ENCODE results near the gene TMEM30A. TPM values are rescaled to one million over a fixed set of nuclear protein-coding genes. Genes with fewer than 3 reads are reported as not detected.

TMEM30A gene
- total RNA-seq, 2 experiments from 2014 or later, result 69.7 to 70.2 TPM

GRCh38 chr6:75268121-75268987, 16.2 kb downstream of the TMEM30A start:
- Mint-ChIP-seq H3K27ac (no peak overlapping the region), H3K27me3 (no peaks in the 10 kb centered on the region), H3K36me3 (ENCODE audit: low read depth) (peaks cover 34% of the 10 kb centered on the region), H3K4me3 (no peak overlapping the region), H3K4me1 (peaks cover 38% of the 10 kb centered on the region), H3K9me3 (peaks cover 5% of the 10 kb centered on the region)
- ChIA-PET CTCF (interaction anchor here (1.0 kb wide), 1 partner anchor 10 kb away, joined by 5 read pairs; no protein-coding TSS in a partner anchor), POLR2A (no interaction called here)
- DNase-seq, result no peak

- Mint-ChIP-seq H3K27ac (no peak overlapping the region), H3K9me3 (peaks cover 5% of the 10 kb centered on the region), H3K4me1 (peaks cover 32% of the 10 kb centered on the region), H3K27me3 (no peaks in the 10 kb centered on the region), H3K4me3 (no peak overlapping the region), H3K36me3 (ENCODE audit: low read depth) (peaks cover 30% of the 10 kb centered on the region)
- CTCF ChIA-PET, result no interaction called here
- no peak for DNase-seq
- POLR2A ChIA-PET, result no interaction called here
These were observed 17.1 kb downstream of the TMEM30A start for GRCh38 chr6:75267461-75267860.

GRCh38 chr6:75266716-75267291, 17.8 kb downstream of the TMEM30A start:
- H3K4me3 Mint-ChIP-seq, result no peak overlapping the region
- H3K4me1 Mint-ChIP-seq, result peaks cover 27% of the 10 kb centered on the region
- H3K27ac Mint-ChIP-seq, result no peak overlapping the region
- peaks cover 23% of the 10 kb centered on the region for H3K36me3 Mint-ChIP-seq (ENCODE audit: low read depth)
- ChIA-PET POLR2A (no interaction called here), CTCF (no interaction called here)
- H3K9me3 Mint-ChIP-seq, result peaks cover 4% of the 10 kb centered on the region
- no peak for DNase-seq
- no peaks in the 10 kb centered on the region for H3K27me3 Mint-ChIP-seq

- ChIA-PET POLR2A (no interaction called here), CTCF (interaction anchor here (2.0 kb wide), 1 partner anchor 18 kb away, joined by 4 read pairs; no protein-coding TSS in a partner anchor)
- H3K36me3 Mint-ChIP-seq (ENCODE audit: low read depth), result peaks cover 22% of the 10 kb centered on the region
- DNase-seq, result no peak
- H3K9me3 Mint-ChIP-seq, result no peaks in the 10 kb centered on the region
- peaks cover 8% of the 10 kb centered on the region for H3K4me1 Mint-ChIP-seq
- H3K27ac Mint-ChIP-seq, result no peak overlapping the region
- no peaks in the 10 kb centered on the region for H3K27me3 Mint-ChIP-seq
- H3K4me3 Mint-ChIP-seq, result no peak overlapping the region
These were observed 21.2 kb downstream of the TMEM30A start for GRCh38 chr6:75263401-75263750.

GRCh38 chr6:75262716-75263400, 21.7 kb downstream of the TMEM30A start:
- Mint-ChIP-seq H3K4me3 (no peak overlapping the region), H3K27me3 (no peaks in the 10 kb centered on the region), H3K27ac (no peak overlapping the region), H3K9me3 (no peaks in the 10 kb centered on the region), H3K4me1 (peaks cover 6% of the 10 kb centered on the region), H3K36me3 (ENCODE audit: low read depth) (peaks cover 23% of the 10 kb centered on the region)
- CTCF ChIA-PET, result interaction anchor here (2.0 kb wide), 1 partner anchor 18 kb away, joined by 4 read pairs; no protein-coding TSS in a partner anchor
- no peak for DNase-seq
- POLR2A ChIA-PET, result no interaction called here

- DNase-seq, result no peak
- Mint-ChIP-seq H3K4me3 (no peak overlapping the region), H3K4me1 (no peaks in the 10 kb centered on the region), H3K36me3 (ENCODE audit: low read depth) (peaks cover 35% of the 10 kb centered on the region), H3K27ac (no peak overlapping the region), H3K27me3 (no peaks in the 10 kb centered on the region), H3K9me3 (no peaks in the 10 kb centered on the region)
- ChIA-PET CTCF (interaction anchor here (1.0 to 2.0 kb wide), 2 partner anchors 16 to 18 kb away, joined by 3 to 4 read pairs; partner anchors contain the start of gene COX7A2), POLR2A (no interaction called here)
These were observed 23.3 kb downstream of the TMEM30A start for GRCh38 chr6:75261299-75261698.

- Mint-ChIP-seq H3K4me3 (no peak overlapping the region), H3K27me3 (no peaks in the 10 kb centered on the region), H3K36me3 (ENCODE audit: low read depth) (peaks cover 42% of the 10 kb centered on the region), H3K9me3 (no peaks in the 10 kb centered on the region), H3K4me1 (no peaks in the 10 kb centered on the region), H3K27ac (no peak overlapping the region)
- DNase-seq, result no peak
- ChIA-PET CTCF (no interaction called here), POLR2A (no interaction called here)
These were observed 27.1 kb downstream of the TMEM30A start for GRCh38 chr6:75257343-75258087.

- CTCF ChIA-PET, result interaction anchor here (0.9 to 1.2 kb wide), 2 partner anchors 12 to 20 kb away, joined by 3 to 4 read pairs; no protein-coding TSS in a partner anchor
These were observed 34.0 kb downstream of the TMEM30A start for GRCh38 chr6:75250552-75250951.

GRCh38 chr6:75249837-75250236, 34.8 kb downstream of the TMEM30A start:
- Mint-ChIP-seq H3K4me1 (peaks cover under 1% of the 10 kb centered on the region), H3K4me3 (no peak overlapping the region), H3K27me3 (peaks cover 21% of the 10 kb centered on the region), H3K9me3 (no peaks in the 10 kb centered on the region), H3K36me3 (ENCODE audit: low read depth) (peaks cover 10% of the 10 kb centered on the region), H3K27ac (no peak overlapping the region)
- no peak for DNase-seq
- ChIA-PET CTCF (interaction anchor here (0.9 to 1.2 kb wide), 2 partner anchors 11 to 20 kb away, joined by 3 to 4 read pairs; no protein-coding TSS in a partner anchor), POLR2A (no interaction called here)

More at GRCh38 chr6:75250552-75250951, 34.0 kb downstream of the TMEM30A start:
- DNase-seq, result no peak
- peaks cover 11% of the 10 kb centered on the region for H3K36me3 Mint-ChIP-seq (ENCODE audit: low read depth)
- POLR2A ChIA-PET, result no interaction called here
- no peak overlapping the region for H3K4me3 Mint-ChIP-seq
- no peaks in the 10 kb centered on the region for H3K9me3 Mint-ChIP-seq
- no peaks in the 10 kb centered on the region for H3K4me1 Mint-ChIP-seq
- peaks cover 19% of the 10 kb centered on the region for H3K27me3 Mint-ChIP-seq
- no peak overlapping the region for H3K27ac Mint-ChIP-seq

- H3K27ac Mint-ChIP-seq, result no peak overlapping the region
- peaks cover 19% of the 10 kb centered on the region for H3K4me1 Mint-ChIP-seq
- DNase-seq, result no peak
- no peak overlapping the region for H3K4me3 Mint-ChIP-seq
- ChIA-PET CTCF (no interaction called here), POLR2A (no interaction called here)
- peaks cover 2% of the 10 kb centered on the region for H3K9me3 Mint-ChIP-seq
- peaks cover 21% of the 10 kb centered on the region for H3K27me3 Mint-ChIP-seq
- H3K36me3 Mint-ChIP-seq (ENCODE audit: low read depth), result peaks cover 10% of the 10 kb centered on the region
These were observed 38.2 kb downstream of the TMEM30A start for GRCh38 chr6:75246386-75246785.

GRCh38 chr6:75244063-75244584, 40.5 kb downstream of the TMEM30A start:
- Mint-ChIP-seq H3K9me3 (peaks cover 2% of the 10 kb centered on the region), H3K36me3 (ENCODE audit: low read depth) (peaks cover 27% of the 10 kb centered on the region), H3K27me3 (peaks cover 21% of the 10 kb centered on the region), H3K4me3 (peak overlapping the region; percentile 98), H3K27ac (peak overlapping the region; percentile 99), H3K4me1 (peaks cover 29% of the 10 kb centered on the region)
- ChIA-PET POLR2A (no interaction called here), CTCF (interaction anchor here (1.6 kb wide), 1 partner anchor 17 kb away, joined by 3 read pairs; no protein-coding TSS in a partner anchor)
- no peak for DNase-seq

- Mint-ChIP-seq H3K4me1 (peaks cover 29% of the 10 kb centered on the region), H3K9me3 (peaks cover 2% of the 10 kb centered on the region), H3K4me3 (peak within 1 kb of the TSS; percentile 98), H3K27ac (peak within 1 kb of the TSS; percentile 99), H3K36me3 (ENCODE audit: low read depth) (peaks cover 32% of the 10 kb centered on the region), H3K27me3 (peaks cover 21% of the 10 kb centered on the region)
- POLR2A ChIA-PET, result no interaction called here
- peak; percentile 91 for DNase-seq
- CTCF ChIA-PET, result interaction anchor here (0.7 to 1.6 kb wide), 3 partner anchors 17 to 40 kb away, joined by 3 to 4 read pairs (median 3); partner anchors contain the start of gene TMEM30A
These were observed 41.1 kb downstream of the TMEM30A start, which contains the start of gene COX7A2 for GRCh38 chr6:75243333-75244062. COX7A2 (minus strand) TSS chr6:75243801; CDS start chr6:75243734, 67 bp downstream.
